Stimulated activated CD4-positive, alpha-beta T cell treated with anti-CD3 and anti-CD28 coated beads, Interleukin-15, amount 100 ng/mL, for 48 hours (primary cell): Measurements from ENCODE around the gene NBEA.

ENCODE experiments used
- DNase-seq, 2 donors: peaks; one replicate each; pipeline ENCODE4 v3.0.0-alpha.2; 2020; ENCODE audit warnings: low read depth in 2 of 2

NBEA gene

GRCh38 chr13:35501661-35502235 lies 559.7 kb downstream of the NBEA start:
- no peak for DNase-seq

DNA sequence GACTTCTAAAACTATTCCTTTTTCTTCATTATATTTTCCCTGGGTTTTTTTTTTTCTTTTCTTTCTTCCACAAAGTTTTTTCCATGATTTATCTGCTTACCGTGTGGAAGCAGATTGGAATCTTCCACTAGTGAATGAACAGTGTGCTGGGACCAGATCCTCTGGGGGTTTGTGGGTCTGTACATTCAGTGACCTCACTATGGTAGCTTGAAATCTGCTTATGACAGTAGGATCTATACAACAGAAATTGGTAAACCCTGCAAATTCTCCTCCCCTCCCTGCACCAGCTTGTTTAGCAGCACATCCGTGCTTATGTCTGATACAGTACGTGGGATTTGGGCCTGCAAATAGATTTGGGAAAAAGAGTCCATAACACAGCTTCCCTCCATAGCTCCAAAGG lies 560.4 kb downstream of the NBEA start:
- DNase-seq, result no peak

DNA sequence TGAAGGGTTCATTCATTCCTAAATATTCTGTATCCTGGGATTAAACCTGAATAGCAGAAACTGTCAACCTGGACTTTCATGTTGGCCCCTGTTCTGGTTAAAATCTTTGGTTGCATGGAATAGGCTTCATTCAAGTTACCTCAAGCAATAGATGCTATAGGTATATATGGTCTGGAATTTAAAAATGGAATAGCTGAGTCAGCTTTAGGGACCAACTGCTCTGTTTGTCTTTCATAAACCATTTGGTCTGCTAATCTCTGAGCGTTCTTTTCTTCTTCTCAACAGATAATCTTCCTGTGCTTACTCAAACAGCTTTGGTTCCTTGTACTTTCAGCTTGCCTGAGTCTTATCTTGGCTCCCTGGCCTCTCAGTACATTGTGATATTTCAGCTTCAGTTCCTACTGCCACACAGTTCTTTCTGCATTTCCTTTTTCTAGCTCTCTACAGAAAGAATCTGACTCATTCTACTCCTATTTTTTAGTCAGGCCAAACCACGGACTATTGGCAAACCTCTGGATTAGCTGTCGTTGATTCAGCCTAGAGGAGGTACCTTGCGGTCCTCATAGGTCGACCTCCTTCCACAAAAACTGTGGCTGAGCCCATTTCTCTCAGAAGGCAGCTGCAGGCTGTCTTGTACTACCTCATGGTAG lies 570.3 kb downstream of the NBEA start:
- DNase-seq, result no peak

- no peak for DNase-seq
These were observed 572.0 kb downstream of the NBEA start for GRCh38 chr13:35514061-35514477.

DNA sequence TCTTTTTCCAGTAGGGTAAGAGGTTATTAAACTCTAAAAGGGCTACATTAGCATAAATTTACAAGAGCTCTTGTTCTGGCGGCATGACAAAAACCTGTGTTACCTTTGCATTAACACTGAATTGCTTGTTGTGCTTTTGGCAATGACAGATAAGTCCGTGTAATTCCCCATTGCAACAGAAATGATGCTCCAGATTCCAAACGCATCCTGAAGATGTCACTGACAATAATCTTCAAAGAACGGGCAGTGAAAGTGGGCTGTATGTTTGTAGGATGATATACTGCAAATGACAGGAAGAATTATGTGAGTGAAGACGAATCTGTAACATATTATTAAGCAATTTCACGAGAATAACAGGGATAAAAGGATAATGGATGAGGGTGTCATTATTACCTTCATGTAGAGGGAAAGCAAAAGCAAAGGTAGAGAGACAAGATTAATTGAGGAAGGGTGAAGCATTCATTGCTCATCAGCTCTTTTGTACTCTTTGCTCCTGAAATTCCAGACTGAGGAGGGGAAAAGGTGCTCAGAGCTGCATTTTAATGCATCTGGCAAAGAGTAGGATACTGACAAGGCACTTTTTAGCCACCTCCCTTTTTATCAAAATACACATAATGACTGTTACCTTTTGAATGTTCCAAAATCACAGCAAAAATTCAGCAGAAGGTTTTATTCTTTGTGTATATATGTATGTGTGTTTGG lies 572.9 kb downstream of the NBEA start:
- no peak for DNase-seq

DNA sequence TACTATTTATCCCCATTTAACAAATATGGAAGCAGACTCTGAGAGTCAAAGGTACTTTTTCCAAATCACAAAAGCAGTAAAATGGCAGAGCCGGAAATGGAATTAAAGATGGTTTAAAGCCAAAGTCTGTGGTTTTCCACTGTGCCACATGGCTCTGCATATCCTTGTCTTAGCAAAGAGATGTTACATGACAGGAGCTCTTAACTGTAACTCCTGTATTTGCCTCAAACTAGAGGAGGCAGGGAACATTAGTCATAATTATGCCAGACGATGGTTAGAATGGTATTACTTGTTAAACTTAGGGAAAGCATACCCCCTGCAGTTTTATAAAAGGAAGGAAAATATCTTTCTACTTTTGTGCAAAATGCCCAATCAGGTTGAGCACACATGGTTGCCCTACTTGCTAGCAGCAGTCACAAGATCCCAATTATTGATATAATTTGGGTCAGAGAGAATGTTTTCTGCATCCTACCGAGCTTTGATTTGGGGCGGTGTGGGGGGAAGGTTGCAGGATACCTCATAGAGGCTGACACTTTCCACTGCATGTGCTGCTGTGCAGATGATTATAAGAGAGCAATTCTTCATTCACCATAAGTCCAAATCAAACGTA lies 576.4 kb downstream of the NBEA start:
- DNase-seq, result no peak

DNA sequence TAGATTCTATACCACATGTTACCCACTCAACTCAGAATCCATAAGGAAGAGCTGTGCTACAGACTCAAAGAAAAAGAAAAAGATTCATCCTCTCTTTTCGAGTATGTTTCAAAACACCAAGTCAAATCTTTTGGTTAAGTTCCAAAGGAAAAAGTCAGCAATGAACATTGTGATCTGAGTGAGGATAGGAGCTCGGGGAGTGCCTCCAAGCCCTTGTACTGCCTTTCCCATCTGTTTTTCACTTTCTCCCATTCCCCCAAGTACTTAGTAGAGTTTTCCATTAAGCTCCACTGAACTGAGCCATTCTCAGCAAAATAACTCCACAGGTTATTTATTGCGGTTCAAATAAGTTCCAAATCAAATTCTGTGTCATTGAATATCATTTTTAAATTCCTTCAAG lies 582.1 kb downstream of the NBEA start:
- DNase-seq, result no peak

DNA sequence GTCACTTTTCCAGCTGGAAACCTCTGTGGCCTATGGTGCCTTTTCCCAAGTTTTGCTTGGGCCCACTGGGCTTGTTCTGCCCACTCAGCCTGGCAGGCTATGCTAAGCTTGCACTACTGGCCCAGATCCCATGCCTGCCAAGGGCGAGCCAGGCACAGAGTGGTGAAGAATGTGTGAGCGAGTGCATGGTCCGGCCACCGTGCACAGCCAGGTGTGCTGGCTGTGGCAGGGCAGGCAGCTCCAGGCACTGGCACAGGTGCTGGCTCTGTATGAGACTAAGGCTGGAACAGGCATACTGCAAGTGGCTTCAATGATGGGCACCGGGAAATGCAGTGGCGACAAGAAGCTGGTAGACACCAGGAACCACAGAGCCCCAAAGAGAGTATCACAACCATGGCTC lies 584.5 kb downstream of the NBEA start:
- DNase-seq, result no peak

DNA sequence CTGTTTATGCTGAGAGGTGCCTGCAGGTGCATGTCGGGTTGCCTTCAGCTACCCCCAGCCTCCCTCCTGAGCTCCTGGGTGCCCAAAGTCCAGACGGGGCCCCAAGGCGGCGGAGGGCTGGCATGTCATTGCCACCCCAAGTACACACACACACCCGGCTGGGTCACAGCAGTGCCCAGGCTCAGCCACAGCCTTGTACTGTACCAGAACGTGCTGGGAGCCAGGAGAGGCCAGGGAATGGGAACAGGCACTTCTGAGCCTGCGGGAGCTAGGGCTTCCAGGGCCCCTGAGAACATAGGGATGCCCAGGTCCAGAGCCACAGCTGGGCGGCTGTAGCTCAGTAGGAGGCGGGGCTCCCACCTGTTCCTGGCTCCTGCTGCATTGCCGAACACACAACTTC lies 585.4 kb downstream of the NBEA start:
- DNase-seq, result no peak

GRCh38 chr13:35530147-35530546 lies 588.1 kb downstream of the NBEA start:
- no peak for DNase-seq

- DNase-seq, result no peak
These were observed 588.5 kb downstream of the NBEA start for GRCh38 chr13:35530581-35530980.

- no peak for DNase-seq
These were observed 589.5 kb downstream of the NBEA start for GRCh38 chr13:35531526-35531925.

GRCh38 chr13:35534343-35534742 lies 592.3 kb downstream of the NBEA start:
- no peak for DNase-seq

- no peak for DNase-seq
These were observed 606.7 kb downstream of the NBEA start for GRCh38 chr13:35548790-35549189.

- no peak for DNase-seq
These were observed 607.4 kb downstream of the NBEA start for GRCh38 chr13:35549481-35549880.

DNA sequence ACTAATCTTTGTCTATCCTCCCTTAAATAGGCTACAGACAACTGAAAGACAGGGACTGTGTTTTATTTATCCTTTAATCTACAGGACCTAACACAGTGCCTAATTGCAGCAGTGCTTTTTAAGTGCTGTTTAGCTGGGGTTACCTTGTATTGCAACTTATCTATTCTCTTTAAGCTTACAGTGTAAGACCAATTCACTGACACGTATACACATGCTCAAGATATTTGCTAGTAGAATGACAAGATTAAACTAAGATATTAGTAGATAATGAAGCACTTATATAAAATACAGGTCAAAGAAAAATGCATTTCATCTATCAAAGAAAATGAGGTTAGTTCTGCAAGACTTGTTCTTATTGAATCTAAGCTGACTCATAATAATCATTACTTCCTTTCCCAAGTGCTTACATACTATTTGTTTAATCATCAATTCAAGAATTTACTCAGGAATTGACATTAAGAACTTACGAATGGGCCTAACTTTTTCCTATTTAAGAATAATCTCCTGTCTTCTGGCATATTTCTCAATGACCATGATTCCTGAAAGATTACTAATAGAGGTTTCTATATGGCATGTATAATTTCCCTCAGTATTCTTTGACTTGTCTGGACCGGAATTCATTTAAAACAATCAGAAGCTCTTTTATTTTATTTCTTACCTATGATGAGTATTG lies 610.2 kb downstream of the NBEA start:
- DNase-seq, result no peak

DNA sequence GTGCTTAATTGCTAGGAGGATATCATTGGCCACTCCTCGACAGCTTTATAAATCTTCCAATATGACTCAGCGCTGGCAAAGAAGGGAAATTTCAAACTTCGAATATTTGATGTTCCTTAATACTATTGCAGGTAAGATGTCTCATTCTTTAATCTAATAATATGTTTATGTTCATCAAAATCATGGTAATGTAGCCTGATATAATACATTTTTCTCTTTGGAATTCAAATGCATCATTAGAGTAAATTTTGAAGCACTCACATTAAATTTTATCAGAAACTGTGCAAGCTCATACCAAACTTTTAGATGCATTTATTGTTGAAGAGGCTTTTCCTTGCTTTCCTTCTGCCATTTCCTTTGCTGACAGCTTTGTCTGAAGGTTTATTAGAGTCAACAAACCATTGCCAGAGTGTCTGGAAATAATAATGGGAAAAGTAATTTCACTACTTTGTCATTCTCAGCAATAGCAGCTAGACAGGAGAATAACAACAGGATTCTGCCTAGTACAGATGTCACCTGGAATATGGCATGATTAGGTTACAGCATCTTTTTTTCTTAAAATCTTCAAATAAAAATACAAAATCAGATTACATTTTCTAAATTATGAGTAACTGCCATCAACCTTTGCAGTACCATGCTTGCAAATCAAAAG lies 613.0 kb downstream of the NBEA start:
- no peak for DNase-seq

DNA sequence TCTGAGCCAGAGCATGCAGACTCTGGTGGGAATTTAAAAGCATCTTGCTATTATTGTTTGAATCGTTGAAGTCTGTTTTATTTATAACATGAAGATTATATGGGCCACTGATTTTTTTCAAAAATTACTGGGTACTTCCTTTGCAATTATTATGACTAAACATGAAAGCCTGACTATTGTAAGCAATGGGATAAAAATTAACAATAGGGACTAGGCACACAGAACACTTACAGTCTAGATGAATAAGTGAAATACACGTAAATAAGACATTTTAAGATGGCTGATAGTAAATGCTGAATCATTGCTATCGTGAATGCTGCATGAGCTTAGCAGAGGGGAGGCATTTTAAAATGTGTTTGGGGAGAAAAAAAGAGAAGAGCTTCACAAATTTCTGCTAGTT lies 615.4 kb downstream of the NBEA start:
- DNase-seq, result no peak

DNA sequence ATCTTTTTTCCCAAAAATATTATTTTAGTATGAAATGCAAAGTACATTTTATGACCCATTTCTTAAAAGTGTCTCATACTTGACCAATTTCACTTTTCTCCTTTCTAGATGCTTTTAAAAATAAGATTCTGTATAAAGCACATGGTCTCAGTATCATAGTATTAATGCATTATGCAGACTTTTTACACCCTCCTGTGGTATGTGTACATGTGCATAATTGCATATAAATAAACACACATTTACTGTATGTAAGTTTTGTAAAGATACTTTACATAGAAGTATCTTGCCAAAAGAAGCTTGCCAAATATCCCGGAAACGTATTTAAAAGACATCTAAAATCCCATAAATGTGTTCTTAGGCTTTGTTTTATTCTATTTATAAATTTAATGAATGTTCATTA lies 619.5 kb downstream of the NBEA start:
- DNase-seq, result no peak

DNA sequence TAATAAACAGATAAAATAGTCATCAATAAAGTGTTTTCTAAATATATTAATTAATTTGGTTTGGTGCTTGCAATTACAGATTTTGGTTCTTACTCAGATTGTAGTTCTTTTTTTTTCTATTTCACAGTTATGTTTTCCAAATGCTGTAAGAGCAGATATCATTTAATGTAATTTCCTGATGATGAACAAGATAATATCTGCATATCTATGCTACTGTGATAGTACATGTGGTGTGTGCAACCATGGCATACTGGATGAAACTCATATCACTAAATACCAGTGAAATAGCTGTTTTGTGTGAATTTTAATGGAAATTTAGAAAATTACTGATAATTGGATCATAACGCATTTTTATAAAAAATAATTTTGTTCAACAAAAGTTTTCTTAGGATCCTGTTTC lies 623.2 kb downstream of the NBEA start:
- no peak for DNase-seq

GRCh38 chr13:35566340-35566739 lies 624.3 kb downstream of the NBEA start:
- DNase-seq, result no peak

GRCh38 chr13:35567406-35567980 lies 625.4 kb downstream of the NBEA start:
- no peak for DNase-seq
